Measurements from ENCODE around the gene TRIM54.
A peak's percentile ranks its signal among the peaks of the same experiment; 100 is the strongest.

The TRIM54 gene, protein sequence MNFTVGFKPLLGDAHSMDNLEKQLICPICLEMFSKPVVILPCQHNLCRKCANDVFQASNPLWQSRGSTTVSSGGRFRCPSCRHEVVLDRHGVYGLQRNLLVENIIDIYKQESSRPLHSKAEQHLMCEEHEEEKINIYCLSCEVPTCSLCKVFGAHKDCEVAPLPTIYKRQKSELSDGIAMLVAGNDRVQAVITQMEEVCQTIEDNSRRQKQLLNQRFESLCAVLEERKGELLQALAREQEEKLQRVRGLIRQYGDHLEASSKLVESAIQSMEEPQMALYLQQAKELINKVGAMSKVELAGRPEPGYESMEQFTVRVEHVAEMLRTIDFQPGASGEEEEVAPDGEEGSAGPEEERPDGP

DNA sequence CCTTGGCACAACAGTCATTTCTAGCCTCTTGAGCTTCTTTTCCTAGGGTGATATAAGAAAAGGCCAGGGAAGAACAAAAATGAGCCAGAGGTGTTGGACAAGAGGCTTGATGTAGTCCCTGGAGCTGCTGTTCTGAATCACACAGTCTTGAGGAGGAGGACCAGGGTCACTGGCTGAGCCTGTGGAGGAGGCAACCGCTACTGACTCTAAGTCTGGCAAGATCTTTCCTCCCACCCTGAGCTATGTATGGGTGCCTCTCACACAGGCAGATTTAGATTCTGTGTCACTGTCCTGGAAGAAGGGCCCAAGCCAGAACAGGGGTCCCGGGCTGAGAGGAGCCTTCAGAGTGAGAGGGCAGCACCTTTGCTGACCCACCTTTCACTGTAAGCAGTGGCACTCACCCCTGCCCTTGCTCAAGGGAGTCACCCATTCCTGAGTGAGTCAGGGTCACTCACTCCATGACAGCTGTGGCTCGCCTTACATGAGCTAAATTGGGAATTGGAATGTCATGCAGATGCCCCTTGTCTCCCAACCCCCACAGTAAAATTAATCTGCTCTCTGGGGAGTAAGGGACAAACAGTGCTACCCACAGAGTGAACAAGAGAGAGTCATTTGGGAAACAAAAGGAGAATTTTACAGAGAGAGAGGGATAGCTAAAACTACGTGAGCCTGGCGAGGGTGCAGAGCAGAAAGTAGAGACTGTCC lies at the start of gene TRIM54:
TRIM54 (plus strand) TSS at position 575 of the 705 bp plus-strand sequence. CDS start 303 bp downstream, outside the sequence.
- no peak for DNase-seq

DNA sequence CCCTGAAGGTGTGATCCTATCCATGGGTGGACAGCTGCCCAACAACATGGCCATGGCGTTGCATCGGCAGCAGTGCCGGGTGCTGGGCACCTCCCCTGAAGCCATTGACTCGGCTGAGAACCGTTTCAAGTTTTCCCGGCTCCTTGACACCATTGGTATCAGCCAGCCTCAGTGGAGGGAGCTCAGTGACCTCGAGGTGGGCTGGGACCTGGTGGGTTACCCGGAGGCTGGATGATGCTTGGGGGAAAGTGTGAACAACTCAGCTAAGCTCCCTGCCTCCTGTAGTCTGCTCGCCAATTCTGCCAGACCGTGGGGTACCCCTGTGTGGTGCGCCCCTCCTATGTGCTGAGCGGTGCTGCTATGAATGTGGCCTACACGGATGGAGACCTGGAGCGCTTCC lies 48.9 kb upstream of the TRIM54 start:
- no peak for DNase-seq

DNA sequence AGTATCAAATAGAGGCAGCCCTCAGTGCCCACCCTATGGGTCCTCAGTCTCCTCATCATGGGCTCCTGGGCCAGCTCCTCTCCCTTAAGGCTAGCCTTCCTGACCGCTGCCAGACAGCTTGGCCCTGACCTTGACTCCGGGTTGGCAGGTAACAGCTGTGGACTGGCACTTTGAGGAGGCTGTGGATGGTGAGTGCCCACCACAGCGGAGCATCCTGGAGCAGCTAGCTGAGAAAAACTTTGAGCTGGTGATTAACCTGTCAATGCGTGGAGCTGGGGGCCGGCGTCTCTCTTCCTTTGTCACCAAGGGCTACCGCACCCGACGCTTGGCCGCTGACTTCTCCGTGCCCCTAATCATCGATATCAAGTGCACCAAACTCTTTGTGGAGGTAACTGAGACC lies 46.1 kb upstream of the TRIM54 start:
- DNase-seq, result no peak

DNA sequence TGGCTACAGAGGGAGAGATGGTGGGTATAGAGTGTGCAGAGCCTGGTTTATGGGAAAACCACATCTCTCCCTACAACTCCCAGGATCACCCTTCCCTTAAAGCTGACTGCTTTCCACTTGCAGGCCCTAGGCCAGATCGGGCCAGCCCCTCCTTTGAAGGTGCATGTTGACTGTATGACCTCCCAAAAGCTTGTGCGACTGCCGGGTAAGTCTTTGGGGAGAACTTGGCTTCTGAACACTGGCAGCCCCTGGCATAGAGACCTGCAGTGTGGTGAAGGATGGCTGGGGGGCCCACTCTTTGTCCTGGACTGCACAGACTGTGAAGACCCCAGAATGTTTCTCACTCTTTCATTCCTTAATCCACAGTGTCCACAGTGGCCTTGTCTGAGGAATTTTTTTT lies 45.6 kb upstream of the TRIM54 start:
- DNase-seq, result no peak

DNA sequence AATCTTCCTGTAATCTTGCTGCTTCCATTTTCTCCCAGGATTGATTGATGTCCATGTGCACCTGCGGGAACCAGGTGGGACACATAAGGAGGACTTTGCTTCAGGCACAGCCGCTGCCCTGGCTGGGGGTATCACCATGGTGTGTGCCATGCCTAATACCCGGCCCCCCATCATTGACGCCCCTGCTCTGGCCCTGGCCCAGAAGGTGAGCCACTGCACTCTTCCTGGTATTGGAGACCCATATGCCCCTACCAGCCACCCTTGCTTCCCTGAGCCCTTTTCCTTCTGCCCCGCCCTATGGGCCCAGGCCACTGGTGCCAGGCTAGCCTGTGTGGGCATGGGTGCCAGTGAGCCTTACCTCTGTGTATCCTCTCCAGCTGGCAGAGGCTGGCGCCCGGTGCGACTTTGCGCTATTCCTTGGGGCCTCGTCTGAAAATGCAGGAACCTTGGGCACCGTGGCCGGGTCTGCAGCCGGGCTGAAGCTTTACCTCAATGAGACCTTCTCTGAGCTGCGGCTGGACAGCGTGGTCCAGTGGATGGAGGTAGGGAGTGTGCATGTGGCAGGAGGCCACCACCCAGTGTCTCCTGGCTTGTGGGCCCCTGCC lies 44.8 kb upstream of the TRIM54 start:
- no peak for DNase-seq

DNA sequence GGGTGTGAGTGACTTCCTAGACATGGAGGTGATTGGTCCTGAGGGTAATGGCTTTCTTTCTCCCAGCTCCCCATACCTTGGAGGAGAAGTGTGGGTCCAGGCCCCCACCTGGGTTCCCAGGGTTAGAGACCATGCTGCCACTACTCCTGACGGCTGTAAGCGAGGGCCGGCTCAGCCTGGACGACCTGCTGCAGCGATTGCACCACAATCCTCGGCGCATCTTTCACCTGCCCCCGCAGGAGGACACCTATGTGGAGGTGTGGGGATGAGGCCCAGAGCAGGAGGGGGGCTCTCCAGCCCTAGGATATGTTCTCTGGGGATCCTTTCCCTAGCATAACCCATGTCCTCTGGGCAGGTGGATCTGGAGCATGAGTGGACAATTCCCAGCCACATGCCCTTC lies 43.3 kb upstream of the TRIM54 start:
- DNase-seq, result no peak

DNA sequence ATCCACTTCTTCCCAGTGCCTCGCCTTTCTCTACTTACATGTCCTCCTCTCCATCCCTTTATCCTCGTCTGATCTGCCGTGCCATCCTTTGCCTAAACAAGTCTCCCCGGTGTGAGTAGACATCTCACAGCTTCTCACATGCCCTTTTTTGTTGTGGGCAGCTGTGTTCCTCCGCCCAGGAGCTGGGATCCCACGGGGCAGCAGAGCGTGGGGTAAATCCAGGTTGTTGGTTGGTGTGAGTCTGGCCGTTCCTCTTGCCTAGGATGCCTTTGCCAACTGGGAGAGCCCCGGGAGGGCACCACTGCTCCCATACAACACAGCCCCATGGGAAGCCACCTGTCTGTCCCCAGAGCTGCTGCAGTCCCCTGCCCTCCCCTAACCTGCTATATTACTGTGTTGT lies 41.8 kb upstream of the TRIM54 start:
- no peak for DNase-seq

DNA sequence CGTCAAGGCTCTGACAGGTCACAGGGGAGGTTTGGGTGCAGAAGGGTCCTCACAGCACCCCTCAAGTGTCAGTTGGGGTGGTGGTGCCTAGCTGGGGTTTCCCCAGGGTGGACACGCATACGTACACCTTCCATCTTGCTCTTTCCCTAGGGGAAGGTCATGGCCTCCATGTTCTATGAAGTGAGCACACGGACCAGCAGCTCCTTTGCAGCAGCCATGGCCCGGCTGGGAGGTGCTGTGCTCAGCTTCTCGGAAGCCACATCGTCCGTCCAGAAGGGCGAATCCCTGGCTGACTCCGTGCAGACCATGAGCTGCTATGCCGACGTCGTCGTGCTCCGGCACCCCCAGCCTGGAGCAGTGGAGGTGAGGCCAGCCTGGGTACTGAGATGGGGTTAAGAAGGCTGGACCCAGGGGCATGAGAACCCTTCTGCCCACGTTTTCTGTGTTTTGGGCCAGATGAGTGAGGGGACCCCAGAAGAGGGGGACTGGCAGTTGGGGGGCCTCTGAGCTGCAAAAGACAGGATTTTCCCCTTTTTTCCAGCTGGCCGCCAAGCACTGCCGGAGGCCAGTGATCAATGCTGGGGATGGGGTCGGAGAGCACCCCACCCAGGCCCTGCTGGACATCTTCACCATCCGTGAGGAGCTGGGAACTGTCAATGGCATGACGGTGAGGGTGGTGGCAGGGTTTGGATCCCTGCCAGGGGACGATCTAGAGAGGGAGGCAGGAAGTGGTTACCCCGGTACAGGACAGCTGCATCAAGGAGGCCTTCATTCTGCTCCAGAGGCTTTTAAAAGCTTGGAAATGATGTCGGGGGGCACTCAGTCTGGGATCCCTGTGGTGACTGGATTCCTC lies 40.2 kb upstream of the TRIM54 start:
- no peak for DNase-seq

DNA sequence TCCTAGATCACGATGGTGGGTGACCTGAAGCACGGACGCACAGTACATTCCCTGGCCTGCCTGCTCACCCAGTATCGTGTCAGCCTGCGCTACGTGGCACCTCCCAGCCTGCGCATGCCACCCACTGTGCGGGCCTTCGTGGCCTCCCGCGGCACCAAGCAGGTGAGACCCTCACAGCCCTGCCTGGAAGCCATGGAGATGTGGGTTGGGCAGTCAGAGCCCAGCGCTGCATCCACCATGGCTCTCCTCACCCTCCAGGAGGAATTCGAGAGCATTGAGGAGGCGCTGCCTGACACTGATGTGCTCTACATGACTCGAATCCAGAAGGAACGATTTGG lies 39.6 kb upstream of the TRIM54 start:
- DNase-seq, result no peak

DNA sequence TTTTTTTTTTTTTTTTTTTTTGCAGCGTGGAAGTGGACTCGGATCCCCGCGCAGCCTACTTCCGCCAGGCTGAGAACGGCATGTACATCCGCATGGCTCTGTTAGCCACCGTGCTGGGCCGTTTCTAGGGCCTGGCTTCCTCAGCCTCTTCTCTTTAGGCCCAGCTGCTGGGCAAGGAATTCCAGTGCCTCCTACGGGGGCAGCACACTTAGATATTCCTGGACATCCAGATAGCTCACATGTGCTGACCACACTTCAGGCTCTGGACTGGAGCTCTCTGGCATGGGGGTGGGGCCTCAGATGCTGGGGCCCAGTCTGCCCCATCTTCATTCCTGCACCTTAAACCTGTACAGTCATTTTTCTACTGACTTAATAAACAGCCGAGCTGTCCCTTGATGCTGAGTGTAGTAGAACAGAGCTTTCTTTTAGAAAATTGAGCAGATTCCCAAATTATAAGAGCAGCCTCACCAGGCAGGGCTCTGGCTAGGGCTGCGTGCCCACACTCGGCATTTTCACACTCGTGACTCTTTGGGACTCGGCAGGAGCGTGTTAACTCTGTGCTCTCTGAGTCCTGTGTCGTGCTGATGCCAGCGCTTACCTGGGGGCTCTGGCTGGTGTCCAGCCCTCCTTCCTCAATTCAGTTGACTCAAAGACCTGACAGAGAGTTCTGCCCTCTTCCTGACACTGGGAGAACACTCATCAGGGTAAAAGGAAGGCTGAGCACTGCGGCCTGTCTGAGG lies 38.7 kb upstream of the TRIM54 start:
- no peak for DNase-seq

DNA sequence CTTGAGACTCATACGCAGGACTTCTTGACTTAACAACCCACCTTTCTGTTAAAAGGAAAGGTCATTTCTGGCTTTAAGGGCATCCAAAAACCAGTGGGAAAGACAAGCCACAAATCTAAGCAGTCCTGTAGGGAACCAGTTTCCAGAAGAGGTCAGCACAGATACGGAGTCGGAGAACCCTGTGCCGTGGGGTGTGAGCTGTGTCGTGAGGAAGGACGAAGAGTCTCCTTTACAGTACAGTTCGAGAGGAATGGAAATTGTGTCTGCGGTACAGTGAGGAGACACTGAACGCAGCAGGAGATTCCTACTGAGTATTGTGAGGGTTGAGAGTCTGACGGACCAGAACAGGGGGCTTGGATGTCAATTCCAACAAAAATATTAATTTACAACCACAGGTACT lies 37.1 kb upstream of the TRIM54 start:
- DNase-seq, result no peak

DNA sequence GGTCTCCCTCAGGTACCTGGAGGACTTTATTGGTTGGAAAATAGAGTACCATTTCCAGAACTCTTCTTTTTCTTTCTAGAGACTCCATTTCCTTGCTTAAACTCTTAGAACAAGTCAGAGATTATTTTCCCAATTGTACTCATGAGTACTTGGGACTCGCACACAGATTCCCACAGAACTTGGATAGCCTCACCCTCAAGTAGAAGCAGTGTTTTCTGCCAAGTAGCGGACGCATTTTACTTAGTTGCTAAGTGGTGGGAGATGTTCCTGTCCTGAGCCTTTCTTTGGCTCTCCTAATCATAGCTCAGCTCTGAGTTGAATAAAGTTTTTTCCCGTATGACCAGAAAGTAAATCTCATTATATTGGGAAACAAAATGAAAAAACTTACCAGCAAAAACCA lies 36.6 kb upstream of the TRIM54 start:
- no peak for DNase-seq

DNA sequence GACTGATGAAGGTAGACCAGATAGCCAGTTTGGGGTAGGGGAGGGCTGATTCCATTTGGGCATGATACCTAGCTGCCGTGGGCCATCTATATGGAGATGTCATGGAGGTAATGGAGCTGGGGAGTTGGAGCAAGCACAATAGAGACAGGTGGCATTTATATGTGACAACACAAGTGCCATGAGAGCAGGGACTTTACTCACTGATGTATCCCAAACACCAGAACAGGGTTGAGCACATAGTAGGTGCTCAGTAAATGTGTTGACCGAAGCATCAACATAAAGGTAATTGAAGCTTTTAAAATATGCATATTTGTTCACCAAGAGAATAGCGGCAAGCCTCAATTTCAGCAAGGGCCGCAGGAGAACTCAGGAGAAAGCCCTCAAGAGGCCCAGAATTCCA lies 34.3 kb upstream of the TRIM54 start:
- no peak for DNase-seq

DNA sequence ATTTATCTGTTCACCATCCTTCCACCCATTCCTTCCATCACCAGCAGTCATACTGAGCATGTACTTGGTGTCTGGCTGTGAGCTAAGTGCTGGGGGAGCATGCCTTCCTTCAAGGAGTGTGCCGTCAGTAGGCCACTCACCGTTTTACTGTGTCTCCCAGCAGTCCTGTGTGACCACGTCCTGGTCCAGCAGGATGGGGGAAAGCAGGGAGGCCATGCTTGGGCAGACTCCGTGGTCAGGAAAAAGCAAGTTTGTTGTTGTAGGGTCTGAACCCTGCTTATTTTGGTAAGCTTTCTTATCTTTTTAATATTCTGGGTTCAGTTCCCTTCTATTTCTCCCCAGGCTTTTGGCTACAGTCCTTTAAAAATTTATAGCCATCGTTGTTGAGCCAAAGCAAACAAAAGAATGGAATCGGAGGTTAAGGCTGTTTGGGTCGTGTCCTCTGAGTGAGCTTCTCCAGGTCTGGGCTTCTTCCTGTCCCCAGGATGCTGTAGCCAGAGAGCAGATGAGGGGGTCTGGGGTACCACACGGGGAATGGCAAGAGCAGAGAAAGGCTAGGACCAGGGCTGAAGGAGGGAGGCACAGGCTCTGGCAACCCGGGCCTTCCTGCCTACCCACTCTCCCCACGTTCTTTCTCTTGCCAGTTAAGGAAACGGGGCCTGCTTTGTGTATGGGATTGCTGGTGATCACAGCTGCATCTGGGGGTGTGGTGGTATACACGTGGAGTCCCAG lies 32.9 kb upstream of the TRIM54 start:
- no peak for DNase-seq

DNA sequence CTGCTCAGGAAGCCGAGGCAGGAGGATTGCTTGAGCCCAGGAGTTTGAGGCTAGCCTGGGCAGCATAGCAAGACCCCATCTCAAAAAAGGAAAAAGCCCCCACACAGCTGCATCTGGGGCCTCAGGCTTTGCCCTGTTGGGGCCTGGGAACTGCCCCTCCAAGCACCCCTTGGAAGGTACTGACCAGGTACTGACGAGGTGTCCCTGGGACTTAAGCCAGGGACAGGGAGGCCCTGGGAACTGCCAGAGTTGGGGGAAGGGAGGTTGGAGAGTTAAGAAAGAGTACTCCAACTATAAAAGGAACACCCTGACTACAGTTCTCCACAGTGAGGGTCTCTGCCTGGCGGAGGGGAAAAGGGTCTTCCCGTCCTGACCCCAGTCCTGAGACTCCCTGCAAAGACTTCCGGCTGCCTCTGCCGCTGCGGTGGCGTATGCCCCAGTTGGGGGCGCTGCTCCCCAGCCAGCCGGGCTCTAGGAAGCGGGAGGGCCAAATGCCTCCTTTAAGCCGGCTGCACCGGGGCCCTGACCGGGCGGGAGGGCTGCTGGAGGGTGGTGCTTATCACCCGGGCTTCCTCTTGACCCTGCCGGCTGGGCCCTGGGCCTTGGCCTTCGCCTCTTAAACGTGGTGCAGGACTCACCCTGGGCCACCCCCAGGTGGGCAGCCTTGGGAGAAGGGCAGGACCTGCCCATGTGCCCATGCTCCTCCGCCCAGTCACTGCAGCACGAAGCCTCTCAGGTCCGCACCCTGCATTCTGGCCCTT lies 32.2 kb upstream of the TRIM54 start:
- peak; percentile 48 for DNase-seq

DNA sequence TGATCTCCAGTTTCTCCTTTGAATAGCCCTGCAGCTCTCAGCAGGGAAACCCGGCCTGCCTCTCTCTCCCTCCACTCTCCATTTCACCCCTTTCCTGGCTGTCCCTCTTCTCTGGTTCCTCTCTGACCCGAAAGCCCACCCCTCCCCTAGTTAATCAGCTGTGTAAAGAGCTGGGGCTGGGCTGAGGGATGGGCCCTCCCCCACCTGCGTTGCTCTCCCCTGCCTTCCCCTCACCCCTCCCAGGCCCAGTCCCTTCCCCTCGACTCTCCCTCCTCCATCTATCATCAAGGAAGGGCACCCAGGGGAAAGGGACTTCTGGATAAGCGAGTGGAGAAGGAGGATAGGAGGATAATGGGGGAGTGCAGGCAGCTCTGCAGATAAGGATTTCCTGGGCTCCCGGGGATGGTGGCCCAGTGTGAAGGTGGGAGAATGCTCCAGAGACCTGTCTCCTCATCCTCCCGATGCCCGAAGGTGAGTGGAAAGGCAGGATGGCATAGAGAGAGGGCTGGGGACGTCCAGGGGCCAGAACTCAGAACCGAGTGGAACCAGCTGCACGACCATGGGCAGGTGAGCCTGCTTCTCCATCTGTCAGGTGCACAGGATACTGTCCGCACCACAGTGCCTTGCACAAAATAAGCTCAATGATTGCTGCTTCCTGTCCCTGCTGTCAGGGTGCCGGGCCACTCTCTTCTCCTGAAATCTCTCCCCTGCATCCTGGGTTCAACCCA lies 31.4 kb upstream of the TRIM54 start:
- DNase-seq, result no peak

DNA sequence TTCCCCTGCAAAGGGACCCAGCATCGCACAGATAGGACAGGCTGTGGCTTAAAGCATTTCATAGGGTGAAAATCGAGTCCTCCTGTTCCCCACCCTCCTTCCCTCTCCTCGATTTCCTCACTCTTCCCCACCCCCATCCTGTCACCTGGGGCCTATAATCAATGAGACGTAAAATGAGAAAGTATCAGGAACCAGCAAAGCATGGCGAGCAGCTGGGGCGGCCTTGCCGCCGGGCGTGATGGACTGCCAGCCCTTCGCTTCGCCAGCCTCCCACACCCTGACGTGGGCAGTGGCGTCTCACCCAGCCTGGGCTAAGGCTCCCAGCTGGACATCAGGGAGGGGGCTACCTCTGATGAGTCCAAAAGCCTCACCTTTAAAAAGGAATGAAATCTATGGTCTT lies 30.5 kb upstream of the TRIM54 start:
- DNase-seq, result no peak

DNA sequence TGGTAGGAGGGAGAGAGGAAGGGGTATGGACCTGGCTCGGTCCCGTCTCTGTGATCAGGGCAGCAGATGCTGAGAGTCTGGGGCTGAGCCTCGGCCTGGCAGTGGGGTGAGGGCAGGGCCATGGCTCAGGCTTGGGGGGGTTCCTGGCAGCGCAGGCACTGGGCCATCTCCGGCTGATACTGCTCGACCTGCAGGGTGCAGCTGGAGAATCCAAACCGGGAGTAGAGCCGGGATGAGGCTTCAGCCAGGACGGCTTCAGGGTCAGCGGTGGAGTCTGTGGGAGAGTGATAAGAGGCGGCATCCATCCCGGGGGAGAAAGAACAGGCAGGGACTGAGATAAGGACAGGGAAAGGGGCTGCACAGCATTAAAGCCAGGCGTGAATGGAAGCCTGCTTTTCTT lies 27.0 kb upstream of the TRIM54 start:
- no peak for DNase-seq

DNA sequence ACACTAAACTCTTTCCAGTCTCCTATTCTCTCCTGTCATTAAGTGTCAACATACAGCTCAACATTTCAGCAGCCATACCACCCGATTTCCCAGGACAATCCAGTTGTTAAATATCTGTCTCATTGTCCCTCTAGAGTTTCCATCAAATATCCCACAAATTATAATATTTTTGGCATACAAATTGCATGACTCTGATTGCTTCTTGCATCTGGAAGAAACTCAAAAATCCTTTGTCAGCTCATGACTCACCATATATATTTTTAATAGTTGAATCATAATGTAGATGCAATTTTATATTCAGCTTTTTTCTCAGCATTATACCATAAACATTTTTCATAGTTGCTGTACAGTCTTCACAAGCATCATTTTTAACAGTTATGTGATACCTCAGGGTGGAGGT lies 26.6 kb upstream of the TRIM54 start:
- DNase-seq, result peak; percentile 80

DNA sequence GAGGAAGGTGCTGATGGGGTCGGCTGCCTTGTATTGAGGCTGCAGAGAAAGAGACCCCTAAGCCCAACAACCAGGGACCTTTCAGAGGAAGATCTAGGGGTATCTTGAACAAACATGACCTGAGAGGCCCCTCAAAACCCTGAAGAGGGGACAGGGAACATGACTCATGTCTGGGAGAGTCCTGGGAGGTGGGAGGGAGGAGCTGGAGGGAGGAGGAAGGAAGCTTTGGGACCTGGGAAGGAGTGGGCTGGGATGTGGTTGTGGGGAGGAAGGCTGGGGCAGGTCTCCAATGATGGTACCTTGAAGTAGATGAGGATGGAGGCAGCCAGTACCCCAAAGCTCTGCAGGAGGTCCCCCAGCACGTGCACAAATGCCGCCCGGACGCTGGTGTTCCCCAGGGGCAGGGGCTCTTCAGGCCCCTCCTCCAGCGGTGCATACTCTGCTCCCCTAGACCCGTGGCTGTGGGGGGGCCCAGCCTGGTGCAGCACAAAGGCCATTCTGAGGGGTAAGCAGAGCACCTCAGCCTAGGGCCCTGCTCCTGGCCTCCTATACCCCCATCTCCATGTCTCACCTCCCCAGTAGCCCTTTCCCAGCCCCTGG lies 25.3 kb upstream of the TRIM54 start:
- DNase-seq, result no peak
